NCI-H2107 treated with DMSO at 0.1 percent for 48 hours (cell line): ENCODE data around the gene BMPER.

ENCODE experiments used
- DNase-seq: peaks from one replicate; lab custom pipeline; 2025; ENCODE audit not compliant: unreplicated experiment; lab: John Stamatoyannopoulos, UW

The BMPER gene

GRCh38 chr7:33887266-33887975 lies 17.9 kb upstream of the BMPER start:
- no peak for DNase-seq

DNA sequence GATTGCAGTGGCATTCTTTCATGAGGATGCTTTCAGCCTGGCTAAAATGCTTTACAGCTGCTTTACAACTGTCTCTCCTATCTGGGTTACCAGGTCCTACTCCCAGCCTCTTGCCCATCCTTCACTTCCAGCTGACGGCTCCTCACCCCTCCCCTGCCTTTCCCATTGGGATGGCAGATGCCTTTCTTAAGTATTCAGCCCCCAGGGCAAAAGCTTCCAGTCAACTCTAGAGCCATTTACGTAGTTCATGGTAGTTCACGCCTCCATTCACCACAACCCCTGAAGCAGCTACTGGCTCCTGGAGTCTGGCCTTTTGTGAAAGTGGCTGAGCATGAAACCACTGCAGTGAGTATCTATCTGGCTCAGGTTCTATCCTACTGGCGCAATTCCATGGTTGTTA lies 17.2 kb upstream of the BMPER start:
- DNase-seq, result no peak

DNA sequence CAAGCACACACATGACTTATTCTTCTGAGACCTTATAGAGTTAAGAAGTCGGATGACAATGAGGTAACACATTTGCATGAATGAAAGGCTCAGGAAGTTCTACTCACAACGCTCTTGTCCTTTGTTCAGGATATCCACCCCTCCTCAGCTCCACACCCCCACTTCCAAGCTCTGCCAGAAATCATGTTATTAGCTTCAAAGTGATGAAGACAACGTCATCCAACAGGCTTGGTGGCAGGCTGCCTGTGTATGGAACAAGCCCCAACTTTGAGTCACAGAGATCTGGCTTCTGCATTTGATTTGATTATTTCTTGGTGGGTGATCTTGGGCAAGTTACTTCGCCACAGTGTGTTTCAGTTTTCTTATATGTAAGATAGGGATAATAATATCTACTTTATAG lies 12.4 kb upstream of the BMPER start:
- no peak for DNase-seq

- no peak for DNase-seq
These were observed 12.0 kb upstream of the BMPER start for GRCh38 chr7:33893377-33893776.

- peak; percentile 61 for DNase-seq
These were observed 10.1 kb upstream of the BMPER start for GRCh38 chr7:33895025-33895804.

DNA sequence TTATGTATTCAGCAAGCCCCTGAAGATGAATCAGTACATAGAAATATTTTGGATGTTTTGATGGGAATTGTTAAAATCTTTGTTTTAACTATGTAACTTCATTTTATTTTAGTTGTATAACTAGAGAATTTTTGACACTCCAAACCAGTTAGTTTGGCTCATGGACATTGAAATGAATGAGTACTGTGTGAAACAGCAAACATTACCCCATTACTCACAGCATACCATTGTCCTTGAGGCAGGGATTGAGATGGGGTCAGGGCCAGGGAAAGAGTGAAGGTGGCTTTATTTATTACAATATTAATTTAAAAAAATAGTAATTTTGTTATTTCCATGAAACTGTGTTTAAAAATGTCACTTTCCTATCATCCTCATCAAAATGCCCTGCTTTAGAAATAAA lies 4.8 kb upstream of the BMPER start:
- no peak for DNase-seq

DNA sequence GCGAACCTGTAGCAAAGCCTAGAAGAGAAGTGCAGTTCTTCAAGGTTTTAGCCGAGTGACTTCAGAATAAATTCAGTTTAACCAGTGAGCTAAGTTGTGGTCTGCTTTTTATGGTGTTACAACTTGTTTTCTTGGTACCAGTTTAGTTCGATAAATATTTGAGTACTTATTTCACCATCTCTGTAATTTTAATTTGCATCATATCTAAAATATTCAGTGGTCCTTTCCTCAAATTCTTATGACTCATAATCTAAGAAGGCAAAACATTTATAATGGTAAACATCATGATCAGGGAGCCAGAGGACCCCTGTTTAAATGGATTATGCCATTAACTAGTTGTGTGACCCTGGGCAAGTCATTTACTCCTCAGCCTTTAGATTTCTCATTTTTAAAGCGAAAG lies 4.1 kb upstream of the BMPER start:
- no peak for DNase-seq

DNA sequence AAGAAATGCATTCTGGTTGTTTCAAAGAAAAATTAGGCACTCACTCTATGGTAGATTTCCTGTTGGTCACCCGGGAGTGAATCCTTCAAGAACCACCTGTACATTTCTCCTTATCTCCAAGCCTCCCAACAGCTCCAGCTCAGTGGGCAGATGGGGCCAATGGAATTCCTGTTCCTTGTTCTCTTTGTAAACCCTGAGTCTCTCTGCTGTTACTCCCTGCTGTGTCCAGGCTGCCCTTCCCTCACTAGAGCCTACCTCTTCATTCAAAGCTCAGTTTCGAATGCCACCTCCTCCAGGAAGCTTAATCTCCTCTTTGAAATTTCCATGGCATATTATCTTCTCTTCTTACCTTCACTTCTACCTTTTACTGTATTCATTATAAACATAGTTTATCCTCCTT lies 3.5 kb upstream of the BMPER start:
- DNase-seq, result no peak

GRCh38 chr7:33902746-33903145 lies 2.6 kb upstream of the BMPER start:
- no peak for DNase-seq

- DNase-seq, result no peak
These were observed 1.3 kb upstream of the BMPER start for GRCh38 chr7:33903791-33904680.

DNA sequence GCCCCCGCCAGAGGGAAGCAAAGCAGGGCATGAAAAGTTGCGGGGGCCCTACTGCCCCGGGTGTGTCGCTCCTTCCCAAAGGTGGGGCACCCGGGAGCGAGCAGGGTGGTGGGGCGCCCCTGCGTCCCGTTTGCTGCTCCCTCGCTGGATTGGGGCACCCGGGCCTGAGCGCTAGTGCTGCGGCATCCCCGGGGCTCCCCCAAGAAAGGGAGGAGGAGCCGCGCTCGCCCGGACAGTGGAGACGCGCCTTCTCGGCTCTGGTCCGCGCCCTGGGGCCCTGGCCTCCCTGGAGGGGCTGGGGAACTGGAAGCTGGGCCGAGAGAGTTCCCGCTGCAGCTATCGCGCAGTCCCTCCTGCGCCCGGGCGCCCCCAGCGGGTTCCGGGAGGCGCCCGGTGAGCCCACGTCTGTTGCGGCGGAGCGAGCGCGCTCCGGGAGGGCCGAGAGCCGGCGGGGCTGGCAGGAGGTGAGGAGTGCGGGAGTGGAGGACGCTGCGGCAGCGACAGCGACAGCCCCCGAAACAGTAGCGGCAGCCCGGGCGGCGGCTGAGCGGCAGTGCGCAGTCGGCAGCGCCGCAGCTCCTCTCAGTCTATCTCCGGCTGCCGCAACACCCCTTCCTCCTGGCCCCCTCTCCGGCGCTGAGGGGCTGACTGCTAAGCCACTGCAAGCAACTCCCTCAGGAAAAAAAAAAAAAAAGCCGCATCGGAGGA lies 504 bp upstream of the BMPER start:
- no peak for DNase-seq

DNA sequence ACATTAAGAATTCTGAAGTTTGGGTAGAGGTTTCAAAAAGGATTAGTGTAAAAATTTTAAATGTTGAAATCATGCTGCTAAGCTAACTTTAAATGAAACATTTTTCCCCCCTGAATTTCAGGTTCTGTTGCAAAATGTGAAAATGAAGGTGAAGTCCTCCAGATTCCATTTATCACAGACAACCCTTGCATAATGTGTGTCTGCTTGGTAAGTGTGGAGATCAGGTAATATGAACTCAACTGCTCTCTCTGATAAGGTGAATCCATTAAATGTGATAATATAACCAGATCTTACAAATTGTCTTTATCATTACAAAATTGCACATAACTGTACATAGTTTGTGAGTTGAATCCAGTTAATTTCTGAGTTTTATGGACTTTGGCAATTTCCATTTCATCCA lies 1.4 kb downstream of the BMPER start:
- no peak for DNase-seq

DNA sequence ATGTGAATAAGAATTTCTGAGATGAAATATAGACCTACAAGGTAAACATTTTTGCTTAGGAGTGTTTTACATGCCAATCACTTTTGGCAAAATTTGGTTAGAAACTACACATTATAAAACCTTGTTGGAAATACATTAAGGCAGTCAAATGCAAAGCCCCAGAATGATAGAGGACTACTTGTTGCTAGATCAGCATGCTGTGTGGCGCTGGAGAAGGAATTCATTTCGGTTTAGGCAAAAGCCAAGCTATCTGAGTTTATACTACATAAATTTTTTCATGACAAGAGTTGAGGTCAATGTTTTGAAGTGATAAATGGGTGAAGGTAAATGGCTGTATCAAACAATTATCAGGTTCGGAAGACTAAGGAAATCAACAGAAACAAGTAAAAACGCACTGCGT lies 2.3 kb downstream of the BMPER start:
- DNase-seq, result no peak

- no peak for DNase-seq
These were observed 4.0 kb downstream of the BMPER start for GRCh38 chr7:33909318-33909717.

GRCh38 chr7:33909755-33910154 lies 4.4 kb downstream of the BMPER start:
- DNase-seq, result no peak

DNA sequence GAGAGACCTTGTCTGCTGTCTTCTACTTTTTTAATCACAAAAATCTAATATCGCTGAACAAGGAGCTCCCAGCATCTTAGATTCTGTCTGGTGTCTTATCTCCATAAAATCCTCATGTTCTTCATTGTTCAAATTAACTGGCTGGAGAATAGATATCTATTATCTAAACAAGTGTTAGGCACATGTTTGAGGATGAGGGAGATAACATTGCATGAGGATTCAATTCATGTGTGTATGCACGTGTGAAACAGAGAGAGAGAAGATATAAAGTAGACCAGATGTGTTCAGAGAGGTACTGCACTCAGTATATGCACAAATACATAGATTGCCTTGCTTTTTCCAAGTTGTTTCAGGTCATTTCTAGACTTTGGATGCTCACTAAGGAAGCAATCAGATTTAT lies 5.4 kb downstream of the BMPER start:
- no peak for DNase-seq

GRCh38 chr7:33916357-33917081 lies 11.2 kb downstream of the BMPER start:
- no peak for DNase-seq

GRCh38 chr7:33917661-33918060 lies 12.3 kb downstream of the BMPER start:
- no peak for DNase-seq

- no peak for DNase-seq
These were observed 13.3 kb downstream of the BMPER start for GRCh38 chr7:33918438-33919143.

DNA sequence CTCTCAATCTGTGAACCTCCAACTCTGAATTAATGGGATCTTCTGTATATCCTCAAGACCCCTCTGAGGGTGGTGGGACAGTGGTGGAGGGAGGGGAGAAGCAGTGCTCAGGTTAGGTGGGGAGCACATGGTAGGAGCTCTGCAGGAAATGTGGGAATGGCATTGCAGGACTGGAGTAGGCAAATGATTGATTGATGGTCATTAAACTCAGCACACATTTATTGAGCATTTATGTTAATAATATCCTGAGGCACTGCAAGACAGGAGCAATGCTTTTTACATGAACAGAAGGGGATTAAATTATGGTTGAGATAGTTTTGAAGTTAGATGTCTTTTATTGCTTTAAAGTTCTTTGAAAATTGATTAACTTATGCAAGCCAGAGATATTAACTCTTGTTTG lies 14.1 kb downstream of the BMPER start:
- no peak for DNase-seq
